ENCODE data around the gene VSIR.

The VSIR gene

DNA sequence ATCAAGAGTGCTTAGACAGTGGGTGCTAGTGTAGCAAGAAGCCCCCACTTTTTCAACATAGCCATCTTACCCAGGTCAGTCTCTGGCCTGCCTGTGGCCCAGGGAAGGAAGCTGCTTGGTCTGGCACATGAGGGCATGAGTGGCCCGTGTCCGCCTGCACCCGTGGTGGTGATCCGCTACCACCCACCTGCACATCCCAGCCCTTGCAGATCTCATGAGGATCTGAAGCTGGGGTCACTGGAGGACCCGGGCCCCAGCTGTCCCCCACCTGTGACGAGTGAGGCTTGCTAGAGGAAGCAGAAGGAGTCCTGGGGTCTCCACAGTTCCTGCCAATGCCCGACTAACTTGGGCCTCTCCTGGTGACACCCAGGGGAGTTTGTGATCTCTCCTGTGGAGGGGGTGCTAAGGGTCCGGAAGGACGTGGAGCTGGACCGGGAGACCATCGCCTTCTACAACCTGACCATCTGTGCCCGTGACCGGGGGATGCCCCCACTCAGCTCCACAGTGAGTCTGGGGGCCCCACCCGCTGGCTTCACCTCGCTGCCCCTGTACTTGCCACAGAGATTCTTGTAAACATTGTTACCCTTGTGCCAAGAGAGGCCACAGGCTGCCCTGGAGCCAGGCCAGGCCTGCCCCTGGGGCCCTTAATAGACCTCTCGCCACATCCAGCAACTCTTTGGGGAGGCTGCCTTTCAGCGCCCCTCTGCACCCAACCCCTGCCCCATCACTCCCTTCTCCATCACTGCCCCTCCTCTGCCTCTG lies 10.8 kb upstream of the VSIR start:
- no peak for DNase-seq (ENCODE audit: low read depth in 2 of 3, low spot score in 2 of 3)

GRCh38 chr10:71782917-71783490 lies 9.7 kb upstream of the VSIR start:
- DNase-seq (ENCODE audit: low read depth in 2 of 3, low spot score in 2 of 3) = no peak

DNA sequence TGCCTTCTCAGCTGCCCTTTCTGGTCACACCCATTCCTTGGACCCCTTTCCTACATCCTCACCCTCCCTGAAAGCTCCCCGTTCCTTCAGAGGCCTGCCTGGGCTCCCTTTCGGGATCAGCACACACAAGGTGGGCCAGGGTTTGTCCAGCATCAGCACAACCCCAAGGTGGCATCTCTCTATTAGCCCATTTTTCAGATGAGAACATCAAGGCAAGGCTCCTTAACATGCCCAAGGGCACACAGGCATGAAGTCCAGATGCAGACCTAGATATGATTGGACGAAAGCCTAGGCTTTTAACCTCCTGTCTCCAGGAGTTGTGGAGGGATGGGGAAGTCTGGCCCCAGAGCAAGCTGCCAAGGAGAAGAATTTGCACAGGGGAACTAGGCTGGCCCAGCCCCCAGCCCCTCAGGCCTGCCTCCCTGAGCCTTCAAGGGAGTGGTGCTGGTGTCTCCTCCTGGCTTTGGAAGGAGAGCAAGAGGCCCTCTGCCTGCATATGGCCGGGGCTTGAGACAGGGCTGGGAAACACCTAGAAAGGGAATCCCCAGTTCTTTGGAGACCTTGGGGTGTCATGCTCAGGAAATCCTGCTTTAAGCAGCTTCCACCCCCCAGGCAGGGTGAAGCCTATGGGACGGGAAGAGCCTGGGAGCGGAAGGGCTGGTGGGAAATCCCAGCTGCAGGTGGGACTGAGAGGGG lies 9.0 kb upstream of the VSIR start:
- DNase-seq (ENCODE audit: low read depth in 2 of 3, low spot score in 2 of 3) = no peak

DNA sequence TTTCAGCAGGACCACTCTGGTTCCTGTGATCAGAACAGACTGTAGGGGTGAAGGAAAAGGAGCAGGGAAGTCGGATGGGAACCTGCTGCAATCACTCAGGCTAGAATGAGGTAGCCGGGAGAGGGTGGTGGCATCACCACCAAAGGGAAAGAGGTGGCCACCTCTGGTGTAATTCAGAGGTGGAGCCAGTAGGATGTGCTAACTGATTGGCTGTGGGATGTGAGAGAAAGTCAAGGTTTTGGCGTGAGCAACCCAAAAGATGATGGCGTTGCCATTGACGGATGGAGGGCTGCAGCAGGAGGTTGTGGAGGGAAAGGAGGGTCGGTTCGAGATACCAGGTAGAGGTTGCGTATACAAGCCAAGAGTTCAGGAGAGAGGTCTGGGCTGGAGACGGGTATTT lies 7.4 kb upstream of the VSIR start:
- DNase-seq (ENCODE audit: low read depth in 2 of 3, low spot score in 2 of 3) = no peak

- no peak for DNase-seq (ENCODE audit: low read depth in 2 of 3, low spot score in 2 of 3)
These were observed 6.8 kb upstream of the VSIR start for GRCh38 chr10:71780156-71780555.

- no peak for DNase-seq (ENCODE audit: low read depth in 2 of 3, low spot score in 2 of 3)
These were observed 6.3 kb upstream of the VSIR start for GRCh38 chr10:71779641-71780040.

DNA sequence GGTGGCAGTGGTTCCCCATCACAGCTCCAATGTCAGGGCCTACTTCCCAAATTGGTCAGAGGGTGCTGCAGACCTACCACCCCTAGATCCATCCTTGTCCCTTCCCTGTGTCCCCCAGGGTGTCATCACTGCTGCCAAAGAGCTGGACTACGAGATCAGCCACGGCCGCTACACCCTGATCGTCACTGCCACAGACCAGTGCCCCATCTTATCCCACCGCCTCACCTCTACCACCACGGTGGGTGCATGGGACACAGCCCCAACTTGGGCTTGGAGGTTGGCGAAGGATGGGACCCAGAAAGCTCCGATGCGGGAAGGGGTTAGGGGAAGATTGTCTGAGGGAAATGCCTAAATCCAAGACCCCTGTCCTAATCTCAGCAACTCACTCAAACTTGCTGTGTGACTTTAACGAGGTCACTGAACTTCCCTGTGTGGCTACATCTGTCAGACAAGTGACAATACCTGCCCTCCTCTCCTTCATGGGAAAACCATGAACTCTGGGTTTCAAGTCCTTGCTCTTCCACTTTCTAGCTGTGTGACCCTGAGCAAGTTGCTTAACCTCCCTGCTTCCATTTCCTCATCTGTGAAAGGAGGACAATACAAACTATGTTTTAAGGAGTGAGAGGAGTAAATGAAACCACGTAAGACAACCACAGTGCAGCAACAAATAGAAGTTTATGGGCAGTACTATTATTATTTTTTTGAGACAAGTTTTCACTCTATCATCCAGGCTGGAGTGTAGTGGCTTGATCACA lies 4.9 kb upstream of the VSIR start:
- no peak for DNase-seq (ENCODE audit: low read depth in 2 of 3, low spot score in 2 of 3)

- DNase-seq (ENCODE audit: low read depth in 2 of 3, low spot score in 2 of 3) = no peak
These were observed 4.1 kb upstream of the VSIR start for GRCh38 chr10:71777213-71777985.

- no peak for DNase-seq (ENCODE audit: low read depth in 2 of 3, low spot score in 2 of 3)
These were observed 3.2 kb upstream of the VSIR start for GRCh38 chr10:71776481-71776925.

DNA sequence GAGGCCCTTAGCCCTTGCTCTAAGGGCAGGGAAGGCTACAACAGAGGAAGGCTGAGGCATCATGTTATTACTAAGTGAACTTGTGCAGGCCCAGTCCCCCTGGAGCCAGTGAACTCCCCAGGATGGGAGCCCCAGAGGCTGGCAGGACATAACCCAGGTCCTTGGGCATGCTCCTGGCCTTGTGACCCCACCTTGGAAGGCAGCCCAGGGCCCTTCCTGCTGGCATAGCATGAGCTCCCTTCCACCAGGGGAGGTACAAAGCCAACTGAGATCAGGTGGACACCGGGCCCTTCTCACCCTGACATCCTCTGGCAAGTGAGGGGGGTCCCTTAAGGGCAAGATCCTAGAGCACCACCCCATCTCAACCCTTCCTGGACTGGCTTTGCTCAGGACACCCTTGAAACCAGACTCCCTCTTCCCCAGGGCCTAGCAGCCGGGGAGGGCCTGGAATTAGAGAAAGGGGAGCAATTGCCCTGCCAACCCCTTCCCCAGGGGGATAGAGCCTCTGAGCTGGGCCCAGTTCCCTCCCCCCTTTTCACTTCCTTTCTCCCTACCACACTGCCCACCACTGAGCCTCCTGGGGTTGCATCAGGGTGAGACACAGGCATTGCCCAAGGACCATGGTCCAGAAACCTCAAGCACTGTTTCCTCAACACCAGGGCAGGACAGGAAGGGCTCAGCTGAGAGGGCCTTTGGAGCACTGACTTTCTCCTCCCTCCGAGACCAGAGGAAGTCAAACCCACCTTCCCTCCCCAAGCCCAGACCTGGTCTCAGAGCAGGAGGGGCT lies 1.8 kb upstream of the VSIR start:
- DNase-seq (ENCODE audit: low read depth in 2 of 3, low spot score in 2 of 3) = no peak

GRCh38 chr10:71772832-71773220 lies 494 bp downstream of the VSIR start:
- DNase-seq (ENCODE audit: low read depth in 2 of 3, low spot score in 2 of 3) = no peak

DNA sequence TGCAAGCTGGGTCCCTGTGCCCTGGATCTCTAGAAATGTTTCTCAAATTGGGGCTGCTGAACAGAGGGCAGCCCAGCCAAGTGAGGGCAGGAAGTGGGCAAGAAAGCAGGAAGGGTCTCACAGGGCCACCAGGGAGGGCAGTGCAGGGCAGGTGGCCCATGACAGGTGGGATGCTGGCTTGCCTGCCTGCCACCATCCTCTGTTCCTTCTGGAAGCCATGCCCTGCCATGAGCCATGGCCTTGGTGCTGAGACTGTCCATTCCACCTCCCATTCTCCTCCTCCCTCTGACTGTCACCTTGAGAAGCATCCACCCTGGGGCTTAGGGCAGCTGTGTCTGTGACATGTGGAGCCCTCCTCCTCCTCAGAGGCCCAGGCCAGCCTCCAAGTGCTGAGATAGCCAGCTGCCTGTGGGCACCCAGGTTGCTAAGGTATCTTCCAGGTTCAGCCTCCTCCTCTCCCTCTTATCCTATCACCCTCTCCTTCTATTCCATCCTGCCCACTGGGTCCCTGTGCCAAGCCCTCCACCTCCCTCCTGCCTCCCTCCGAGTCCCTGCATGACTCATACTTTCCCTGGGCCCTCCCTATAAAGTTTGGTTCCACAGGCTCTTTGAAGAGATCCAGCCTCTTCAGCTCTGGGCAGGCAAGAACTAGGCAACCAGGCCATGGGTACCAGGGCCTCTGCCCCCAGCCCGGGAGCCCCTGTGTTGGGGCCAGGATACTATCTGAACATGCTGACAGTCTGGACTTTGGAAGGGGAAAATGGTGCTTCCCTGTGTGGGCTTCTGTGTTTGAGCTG lies 1.3 kb downstream of the VSIR start:
- no peak for DNase-seq (ENCODE audit: low read depth in 2 of 3, low spot score in 2 of 3)

DNA sequence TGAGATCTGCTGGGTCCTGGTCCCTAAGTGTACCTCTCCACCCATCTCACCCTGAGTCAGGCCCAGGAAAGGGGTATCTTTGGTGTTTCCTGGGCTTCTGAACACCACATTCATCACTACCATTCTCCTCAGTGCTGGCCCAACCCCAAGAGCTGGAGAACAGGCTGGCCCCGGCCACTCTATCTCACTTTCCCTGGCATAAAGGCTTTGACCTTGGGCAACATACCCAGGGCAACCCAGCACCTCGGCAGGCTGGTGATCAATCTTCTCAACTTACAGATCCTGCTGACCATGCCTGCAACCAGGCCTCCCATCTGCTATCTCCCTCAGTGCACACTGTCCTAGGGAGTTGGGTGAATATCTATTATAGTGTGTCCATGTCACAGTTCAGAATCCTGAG lies 2.1 kb downstream of the VSIR start:
- no peak for DNase-seq (ENCODE audit: low read depth in 2 of 3, low spot score in 2 of 3)

DNA sequence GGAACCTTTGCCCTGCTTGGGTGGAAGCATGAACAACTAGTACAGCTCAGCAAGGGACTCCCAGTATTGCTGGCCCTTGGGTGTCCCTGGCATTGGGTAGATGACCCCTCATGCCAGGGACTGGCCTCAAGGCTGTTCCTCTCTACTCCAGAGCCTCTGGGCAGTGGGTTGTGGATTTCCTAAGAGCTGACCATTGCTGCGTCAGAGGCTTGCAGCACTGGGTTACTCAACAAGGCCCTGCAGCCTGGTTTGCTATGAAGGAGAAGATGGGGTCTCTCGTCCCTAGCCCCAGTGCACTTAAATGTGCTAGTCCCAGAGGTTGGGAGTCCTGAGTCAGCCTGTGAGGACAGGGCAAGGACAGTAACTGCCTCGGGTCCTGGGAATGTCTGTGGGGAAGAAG lies 2.5 kb downstream of the VSIR start:
- DNase-seq (ENCODE audit: low read depth in 2 of 3, low spot score in 2 of 3) = no peak

DNA sequence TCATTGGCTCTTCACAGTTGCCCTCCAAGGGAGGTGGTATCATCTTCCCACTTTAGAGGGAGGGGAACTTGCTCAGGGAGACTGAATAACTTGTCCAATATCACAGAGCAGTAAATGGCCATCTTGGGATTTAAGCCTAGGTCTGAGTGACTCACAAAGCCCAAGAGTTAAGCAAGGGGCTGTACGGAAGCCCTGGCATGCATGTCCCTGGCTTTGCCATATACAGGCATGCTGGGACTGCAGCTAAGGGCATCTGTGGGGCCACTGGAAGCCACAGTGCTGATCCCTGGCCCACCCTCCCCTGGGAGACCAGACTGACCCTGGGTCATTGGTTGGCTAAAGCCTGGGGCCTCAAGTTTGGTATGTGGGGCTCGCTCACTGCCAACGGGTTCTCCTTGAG lies 3.1 kb downstream of the VSIR start:
- no peak for DNase-seq (ENCODE audit: low read depth in 2 of 3, low spot score in 2 of 3)

- no peak for DNase-seq (ENCODE audit: low read depth in 2 of 3, low spot score in 2 of 3)
These were observed 4.0 kb downstream of the VSIR start for GRCh38 chr10:71769279-71769823.

DNA sequence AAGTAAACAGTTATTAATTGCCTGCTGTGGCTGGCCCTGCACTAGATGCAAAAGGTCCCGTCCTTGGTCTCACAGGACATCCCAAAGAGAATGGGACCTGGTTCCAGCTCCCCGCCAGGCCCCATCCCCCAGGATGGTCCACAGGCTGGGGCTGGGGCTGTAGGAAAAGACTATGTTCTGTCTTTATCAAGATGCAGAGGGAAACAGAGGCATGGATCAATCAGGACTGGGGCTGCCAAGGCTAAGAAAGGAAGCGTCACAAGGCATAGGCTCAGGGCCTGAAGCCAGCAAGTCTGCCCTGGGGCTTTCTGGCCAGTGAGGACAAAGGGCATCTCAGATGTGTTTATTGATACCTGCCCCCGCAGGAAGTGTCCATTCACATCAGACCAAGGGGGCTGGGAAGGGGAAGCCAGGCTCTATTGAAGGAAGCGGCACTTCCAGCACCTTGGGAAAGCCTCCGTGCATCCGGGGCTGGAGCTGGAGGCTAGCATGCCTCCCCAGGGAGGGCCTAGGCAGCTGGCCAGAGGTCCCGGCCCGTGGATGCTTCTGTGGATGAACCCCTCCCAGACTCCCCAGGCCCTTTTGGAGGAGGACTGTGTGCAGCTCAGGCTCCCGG lies 5.8 kb downstream of the VSIR start:
- no peak for DNase-seq (ENCODE audit: low read depth in 2 of 3, low spot score in 2 of 3)

- no peak for DNase-seq (ENCODE audit: low read depth in 2 of 3, low spot score in 2 of 3)
These were observed 6.5 kb downstream of the VSIR start for GRCh38 chr10:71766717-71767419.

Measured in activated CD8-positive, alpha-beta memory T cell treated with anti-CD3 and anti-CD28 coated beads for 48 hours (primary cell).